Suppressor macrophage treated with lipopolysaccharide for 1 hour (primary cell): ENCODE measurements around the gene ACOX3.
A peak's percentile ranks its signal among the peaks of the same experiment; 100 is the strongest.

Experiments used
- DNase-seq, 3 donors: peaks; one replicate each; pipeline ENCODE4 v3.0.0-alpha.2; 2020 to 2022

Gene ACOX3

GRCh38 chr4:8465615-8466611 is 25.4 kb upstream of the ACOX3 start:
- no peak for DNase-seq

- no peak for DNase-seq
These were observed 23.9 kb upstream of the ACOX3 start for GRCh38 chr4:8464381-8464780.

GRCh38 chr4:8463811-8464210 is 23.3 kb upstream of the ACOX3 start:
- no peak for DNase-seq

GRCh38 chr4:8461616-8462015 is 21.1 kb upstream of the ACOX3 start:
- no peak for DNase-seq

GRCh38 chr4:8461086-8461485 is 20.6 kb upstream of the ACOX3 start:
- DNase-seq = no peak

GRCh38 chr4:8459867-8460445 is 19.4 kb upstream of the ACOX3 start:
- no peak for DNase-seq

- no peak for DNase-seq
These were observed 17.2 kb upstream of the ACOX3 start for GRCh38 chr4:8457646-8458252.

GRCh38 chr4:8453957-8454356 is 13.4 kb upstream of the ACOX3 start:
- no peak for DNase-seq

- DNase-seq = no peak
These were observed 11.1 kb upstream of the ACOX3 start for GRCh38 chr4:8451440-8452182.

- no peak for DNase-seq
These were observed 5.6 kb upstream of the ACOX3 start for GRCh38 chr4:8446122-8446521.

- DNase-seq = no peak
These were observed 3.3 kb upstream of the ACOX3 start for GRCh38 chr4:8443801-8444200.

GRCh38 chr4:8442596-8443358 is 2.3 kb upstream of the ACOX3 start:
- no peak for DNase-seq

GRCh38 chr4:8441499-8442091 is 1.1 kb upstream of the ACOX3 start:
- no peak for DNase-seq

GRCh38 chr4:8439914-8440491 is 520 bp downstream of the ACOX3 start:
- DNase-seq = peak; percentile 72 to 87 (median 85)

GRCh38 chr4:8439168-8439567 is 1.4 kb downstream of the ACOX3 start:
- DNase-seq = no peak

- DNase-seq = no peak
These were observed 1.8 kb downstream of the ACOX3 start for GRCh38 chr4:8438743-8439142.

GRCh38 chr4:8437281-8437680 is 3.2 kb downstream of the ACOX3 start:
- no peak for DNase-seq

GRCh38 chr4:8435656-8436121 is 4.8 kb downstream of the ACOX3 start:
- no peak for DNase-seq

- no peak for DNase-seq
These were observed 6.1 kb downstream of the ACOX3 start for GRCh38 chr4:8434251-8435073.

- no peak for DNase-seq
These were observed 7.4 kb downstream of the ACOX3 start for GRCh38 chr4:8433136-8433535.
